GM20000 (cell line): Measurements from ENCODE around the gene GRM7.
A peak's percentile ranks its signal among the peaks of the same experiment; 100 is the strongest.

Source experiments
- DNase-seq: peaks from one replicate; pipeline ENCODE4 v3.0.0; 2012; ENCODE audit warnings: low spot score
- CTCF ChIP-seq: IDR thresholded peaks from 2 replicates; pipeline ENCODE4 v1.5.1; 2012; ENCODE audit warnings: mild to moderate bottlenecking, control low read depth; ENCODE audit errors: extremely low read depth, missing control alignments

Gene GRM7

GRCh38 chr3:7382293-7383010, 521.5 kb downstream of the GRM7 start:
- TF ChIP-seq CTCF: no peak

GRCh38 chr3:7385635-7386034, 524.7 kb downstream of the GRM7 start:
- TF ChIP-seq CTCF: no peak

More at GRCh38 chr3:7382293-7383010, 521.5 kb downstream of the GRM7 start:
- DNase-seq: no peak

GRCh38 chr3:7388026-7388425, 527.1 kb downstream of the GRM7 start:
- DNase-seq: no peak
- TF ChIP-seq CTCF: no peak

More at GRCh38 chr3:7385635-7386034, 524.7 kb downstream of the GRM7 start:
- no peak for DNase-seq

- no peak for TF ChIP-seq CTCF
- DNase-seq: no peak
Measured at GRCh38 chr3:7392206-7392605, 531.3 kb downstream of the GRM7 start.

GRCh38 chr3:7393944-7394605, 533.2 kb downstream of the GRM7 start:
- TF ChIP-seq CTCF: no peak
- DNase-seq: peak; percentile 7

- no peak for TF ChIP-seq CTCF
Measured at GRCh38 chr3:7396534-7396933, 535.6 kb downstream of the GRM7 start.

GRCh38 chr3:7397097-7397496, 536.2 kb downstream of the GRM7 start:
- no peak for DNase-seq
- TF ChIP-seq CTCF: no peak

More at GRCh38 chr3:7396534-7396933, 535.6 kb downstream of the GRM7 start:
- DNase-seq: no peak
